ENCODE measurements around the gene THY1.
A peak's percentile ranks its signal among the peaks of the same experiment; 100 is the strongest.

THY1 gene

GRCh38 chr11:119376197-119376847, 46.6 kb downstream of the THY1 start:
- no peak for TF ChIP-seq ZFX (IDR thresholded peaks at IDR 0.05)
- TF ChIP-seq CTCF (conservative IDR thresholded peaks at IDR 0.05) = no peak
- no peak overlapping the region for H3K27ac ChIP-seq

- no peak overlapping the region for H3K27ac ChIP-seq
- no peak for TF ChIP-seq CTCF (conservative IDR thresholded peaks at IDR 0.05)
Measured at GRCh38 chr11:119375337-119376196, 47.4 kb downstream of the THY1 start.

GRCh38 chr11:119374632-119375336, 48.2 kb downstream of the THY1 start:
- TF ChIP-seq CTCF (conservative IDR thresholded peaks at IDR 0.05) (no peak), ZFX (IDR thresholded peaks at IDR 0.05) (no peak)
- no peak overlapping the region for H3K27ac ChIP-seq

GRCh38 chr11:119373921-119374631, 48.9 kb downstream of the THY1 start:
- H3K27ac ChIP-seq = no peak overlapping the region
- no peak for TF ChIP-seq ZFX (IDR thresholded peaks at IDR 0.05)
- peak; percentile 92 for TF ChIP-seq CTCF (conservative IDR thresholded peaks at IDR 0.05)

- H3K27ac ChIP-seq = no peak overlapping the region
- no peak for TF ChIP-seq ZFX (IDR thresholded peaks at IDR 0.05)
- TF ChIP-seq CTCF (conservative IDR thresholded peaks at IDR 0.05) = no peak
Measured at GRCh38 chr11:119373059-119373920, 49.7 kb downstream of the THY1 start.

- no peak overlapping the region for H3K27ac ChIP-seq
- TF ChIP-seq ZFX (IDR thresholded peaks at IDR 0.05) (no peak), CTCF (conservative IDR thresholded peaks at IDR 0.05) (no peak)
Measured at GRCh38 chr11:119372260-119373058, 50.5 kb downstream of the THY1 start.

Data from C4-2B (cell line).